ENCODE measurements around the gene FSTL4. TPM values are rescaled to one million over a fixed set of nuclear protein-coding genes. Genes with fewer than 3 reads are reported as not detected.
"Not testable (repeated sequence)": the region's sequence is repeated elsewhere in the genome, so short reads cannot be mapped to it uniquely, and the experiment has no call there.

Gene FSTL4
- total and polyA plus RNA-seq, 2 experiments from 2014 or later, result 0.47 to 0.74 TPM

GRCh38 chr5:133450286-133450685 is 162.1 kb downstream of the FSTL4 start:
- no peak overlapping the region for H3K27ac ChIP-seq
- no peaks in the 10 kb centered on the region for H3K9me2 ChIP-seq (replicated peaks; ENCODE audit: insufficient read depth)
- H4K20me1 ChIP-seq (ENCODE audit: insufficient read depth, poor library complexity, severe bottlenecking), result no peaks in the 10 kb centered on the region
- H3K9me3 ChIP-seq (ENCODE audit: low read depth), result no peaks in the 10 kb centered on the region
- no peak overlapping the region for H2AFZ ChIP-seq
- WGBS (ENCODE audit: low lambda C conversion rate, missing lambda C conversion rate), result 78% methylated on average over 8 of the region's 8 CpGs
- TF ChIP-seq, protein P1, sequence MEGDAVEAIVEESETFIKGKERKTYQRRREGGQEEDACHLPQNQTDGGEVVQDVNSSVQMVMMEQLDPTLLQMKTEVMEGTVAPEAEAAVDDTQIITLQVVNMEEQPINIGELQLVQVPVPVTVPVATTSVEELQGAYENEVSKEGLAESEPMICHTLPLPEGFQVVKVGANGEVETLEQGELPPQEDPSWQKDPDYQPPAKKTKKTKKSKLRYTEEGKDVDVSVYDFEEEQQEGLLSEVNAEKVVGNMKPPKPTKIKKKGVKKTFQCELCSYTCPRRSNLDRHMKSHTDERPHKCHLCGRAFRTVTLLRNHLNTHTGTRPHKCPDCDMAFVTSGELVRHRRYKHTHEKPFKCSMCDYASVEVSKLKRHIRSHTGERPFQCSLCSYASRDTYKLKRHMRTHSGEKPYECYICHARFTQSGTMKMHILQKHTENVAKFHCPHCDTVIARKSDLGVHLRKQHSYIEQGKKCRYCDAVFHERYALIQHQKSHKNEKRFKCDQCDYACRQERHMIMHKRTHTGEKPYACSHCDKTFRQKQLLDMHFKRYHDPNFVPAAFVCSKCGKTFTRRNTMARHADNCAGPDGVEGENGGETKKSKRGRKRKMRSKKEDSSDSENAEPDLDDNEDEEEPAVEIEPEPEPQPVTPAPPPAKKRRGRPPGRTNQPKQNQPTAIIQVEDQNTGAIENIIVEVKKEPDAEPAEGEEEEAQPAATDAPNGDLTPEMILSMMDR (IDR thresholded peaks at IDR 0.05; ENCODE audit: poor library complexity), result no peak
- no peak for TF ChIP-seq EZH2 (IDR thresholded peaks at IDR 0.05; ENCODE audit: borderline replicate concordance)
- TF ChIP-seq EZH2phosphoT487 (IDR thresholded peaks at IDR 0.05; ENCODE audit: low read depth, severe bottlenecking, unreplicated experiment), result no peak
- H3K4me1 ChIP-seq (ENCODE audit: insufficient read depth), result no peaks in the 10 kb centered on the region
- no peaks in the 10 kb centered on the region for H3K36me3 ChIP-seq (replicated peaks; ENCODE audit: insufficient read depth, low read depth)
- no peak overlapping the region for H3K4me3 ChIP-seq
- no peak overlapping the region for H3K4me2 ChIP-seq
- H3K27me3 ChIP-seq, result no peaks in the 10 kb centered on the region
- no peak for DNase-seq (ENCODE audit: low spot score)
- H3K79me2 ChIP-seq, result no peaks in the 10 kb centered on the region

- H3K4me1 ChIP-seq (ENCODE audit: insufficient read depth), result no peaks in the 10 kb centered on the region
- no peaks in the 10 kb centered on the region for H3K79me2 ChIP-seq
- H3K4me3 ChIP-seq, result no peak overlapping the region
- TF ChIP-seq EZH2 (IDR thresholded peaks at IDR 0.05; ENCODE audit: borderline replicate concordance) (no peak), EZH2phosphoT487 (IDR thresholded peaks at IDR 0.05; ENCODE audit: low read depth, severe bottlenecking, unreplicated experiment) (no peak)
- TF ChIP-seq, protein P1 (IDR thresholded peaks at IDR 0.05; ENCODE audit: poor library complexity), result no peak
- DNase-seq (ENCODE audit: low spot score), result no peak
- no peaks in the 10 kb centered on the region for H3K9me2 ChIP-seq (replicated peaks; ENCODE audit: insufficient read depth)
- H3K9me3 ChIP-seq (ENCODE audit: low read depth), result no peaks in the 10 kb centered on the region
- no peaks in the 10 kb centered on the region for H4K20me1 ChIP-seq (ENCODE audit: insufficient read depth, poor library complexity, severe bottlenecking)
- H3K27me3 ChIP-seq, result no peaks in the 10 kb centered on the region
- H3K4me2 ChIP-seq, result no peak overlapping the region
- 96% methylated on average over 10 of the region's 10 CpGs for WGBS (ENCODE audit: low lambda C conversion rate, missing lambda C conversion rate)
- H3K27ac ChIP-seq, result no peak overlapping the region
- H3K36me3 ChIP-seq (replicated peaks; ENCODE audit: insufficient read depth, low read depth), result no peaks in the 10 kb centered on the region
- no peak overlapping the region for H2AFZ ChIP-seq
Observed at GRCh38 chr5:133449181-133449580, 163.2 kb downstream of the FSTL4 start.

DNA sequence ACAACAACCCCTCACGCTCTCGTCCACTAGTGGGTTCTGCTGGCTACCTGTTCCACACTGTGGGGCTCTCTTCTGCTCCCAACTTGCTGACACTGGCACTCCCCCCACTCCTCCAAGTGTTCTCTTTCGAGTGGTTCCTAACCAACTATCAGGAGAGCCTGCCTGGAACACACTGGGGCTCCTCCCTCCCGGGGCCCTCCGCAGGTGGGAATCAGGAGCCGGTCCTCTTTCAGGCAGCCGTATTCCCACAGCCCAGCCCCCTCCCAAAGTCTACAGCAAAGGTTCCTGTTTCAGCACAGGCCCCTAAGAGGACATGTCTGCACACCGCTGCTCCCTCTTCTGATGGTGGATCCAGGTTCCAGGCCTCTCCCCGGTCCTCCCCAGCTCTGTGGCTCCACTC is 165.9 kb downstream of the FSTL4 start:
- Histone ChIP-seq H4K20me1 (ENCODE audit: insufficient read depth, poor library complexity, severe bottlenecking) (no peaks in the 10 kb centered on the region), H3K36me3 (replicated peaks; ENCODE audit: insufficient read depth, low read depth) (no peaks in the 10 kb centered on the region), H3K9me3 (ENCODE audit: low read depth) (no peaks in the 10 kb centered on the region), H3K4me2 (no peak overlapping the region), H3K9me2 (replicated peaks; ENCODE audit: insufficient read depth) (no peaks in the 10 kb centered on the region), H3K27me3 (no peaks in the 10 kb centered on the region), H3K4me3 (no peak overlapping the region), H2AFZ (no peak overlapping the region), H3K27ac (no peak overlapping the region), H3K79me2 (no peaks in the 10 kb centered on the region), H3K4me1 (ENCODE audit: insufficient read depth) (no peaks in the 10 kb centered on the region)
- WGBS (ENCODE audit: low lambda C conversion rate, missing lambda C conversion rate), result 82% methylated on average over 9 of the region's 9 CpGs
- TF ChIP-seq, protein P1 (IDR thresholded peaks at IDR 0.05; ENCODE audit: poor library complexity), result no peak
- TF ChIP-seq EZH2 (IDR thresholded peaks at IDR 0.05; ENCODE audit: borderline replicate concordance), result no peak
- TF ChIP-seq EZH2phosphoT487 (IDR thresholded peaks at IDR 0.05; ENCODE audit: low read depth, severe bottlenecking, unreplicated experiment), result no peak
- DNase-seq (ENCODE audit: low spot score), result no peak

DNA sequence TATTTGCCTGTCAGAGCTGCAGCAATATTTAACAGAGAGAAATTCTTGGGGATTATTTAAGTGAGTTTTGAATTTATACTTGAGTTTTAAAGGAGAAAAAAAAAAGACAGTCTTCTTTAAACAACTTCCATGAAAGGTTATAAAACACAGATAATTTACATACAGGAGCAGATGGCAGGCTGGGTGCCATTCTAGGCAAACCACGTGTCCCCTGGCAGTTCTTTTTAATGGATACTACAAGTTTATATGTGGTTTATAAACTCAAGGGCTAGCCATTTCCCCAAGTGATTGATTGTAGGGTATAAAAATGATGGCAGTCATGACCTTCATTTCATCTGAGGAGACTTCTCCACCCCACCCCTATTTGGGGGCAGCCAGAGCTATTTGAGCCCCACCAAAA is 166.6 kb downstream of the FSTL4 start:
- no peak overlapping the region for H3K4me2 ChIP-seq
- H3K4me3 ChIP-seq, result no peak overlapping the region
- H3K27ac ChIP-seq, result no peak overlapping the region
- TF ChIP-seq, protein P1 (IDR thresholded peaks at IDR 0.05; ENCODE audit: poor library complexity), result no peak
- TF ChIP-seq EZH2 (IDR thresholded peaks at IDR 0.05; ENCODE audit: borderline replicate concordance), result no peak
- TF ChIP-seq EZH2phosphoT487 (IDR thresholded peaks at IDR 0.05; ENCODE audit: low read depth, severe bottlenecking, unreplicated experiment), result no peak
- no peaks in the 10 kb centered on the region for H4K20me1 ChIP-seq (ENCODE audit: insufficient read depth, poor library complexity, severe bottlenecking)
- no peaks in the 10 kb centered on the region for H3K9me3 ChIP-seq (ENCODE audit: low read depth)
- no peaks in the 10 kb centered on the region for H3K4me1 ChIP-seq (ENCODE audit: insufficient read depth)
- H3K27me3 ChIP-seq, result no peaks in the 10 kb centered on the region
- no peaks in the 10 kb centered on the region for H3K36me3 ChIP-seq (replicated peaks; ENCODE audit: insufficient read depth, low read depth)
- no peak overlapping the region for H2AFZ ChIP-seq
- H3K9me2 ChIP-seq (replicated peaks; ENCODE audit: insufficient read depth), result no peaks in the 10 kb centered on the region
- DNase-seq (ENCODE audit: low spot score), result no peak
- 50% methylated on average over 1 of the region's 1 CpG for WGBS (ENCODE audit: low lambda C conversion rate, missing lambda C conversion rate)
- no peaks in the 10 kb centered on the region for H3K79me2 ChIP-seq

GRCh38 chr5:133445204-133445603 is 167.1 kb downstream of the FSTL4 start:
- not testable (repeated sequence) for H4K20me1 ChIP-seq (ENCODE audit: insufficient read depth, poor library complexity, severe bottlenecking); DNase-seq (ENCODE audit: low spot score); H3K36me3 ChIP-seq (replicated peaks; ENCODE audit: insufficient read depth, low read depth); H3K9me2 ChIP-seq (replicated peaks; ENCODE audit: insufficient read depth); H3K4me1 ChIP-seq (ENCODE audit: insufficient read depth); H3K9me3 ChIP-seq (ENCODE audit: low read depth); H2AFZ ChIP-seq; H3K4me3 ChIP-seq; H3K79me2 ChIP-seq; H3K27me3 ChIP-seq; H3K4me2 ChIP-seq; H3K27ac ChIP-seq
- WGBS (ENCODE audit: low lambda C conversion rate, missing lambda C conversion rate), result 87% methylated on average over 9 of the region's 10 CpGs
